ENCODE data around the gene CACNA2D3. TPM values are rescaled to one million over a fixed set of nuclear protein-coding genes. Genes with fewer than 3 reads are reported as not detected.
"Not testable (repeated sequence)": the region's sequence is repeated elsewhere in the genome, so short reads cannot be mapped to it uniquely, and the experiment has no call there.

Gene CACNA2D3
- total RNA-seq, 1 donor from 2014 or later, result 0.48 TPM

- DNase-seq (ENCODE audit: low spot score), result no peak
Observed at GRCh38 chr3:54941690-54942362, 819.5 kb downstream of the CACNA2D3 start.

- no peak for DNase-seq (ENCODE audit: low spot score)
Observed at GRCh38 chr3:54949491-54950044, 827.2 kb downstream of the CACNA2D3 start.

GRCh38 chr3:54950391-54951003 lies 828.1 kb downstream of the CACNA2D3 start:
- no peak for DNase-seq (ENCODE audit: low spot score)

GRCh38 chr3:54951405-54951804 lies 829.1 kb downstream of the CACNA2D3 start:
- no peak for DNase-seq (ENCODE audit: low spot score)

GRCh38 chr3:54954022-54954421 lies 831.7 kb downstream of the CACNA2D3 start:
- DNase-seq (ENCODE audit: low spot score), result no peak

- DNase-seq (ENCODE audit: low spot score), result no peak
Observed at GRCh38 chr3:54954521-54954920, 832.2 kb downstream of the CACNA2D3 start.

GRCh38 chr3:54955496-54955895 lies 833.1 kb downstream of the CACNA2D3 start:
- no peak for DNase-seq (ENCODE audit: low spot score)

- no peak for DNase-seq (ENCODE audit: low spot score)
Observed at GRCh38 chr3:54955941-54956340, 833.6 kb downstream of the CACNA2D3 start.

GRCh38 chr3:54957711-54958110 lies 835.4 kb downstream of the CACNA2D3 start:
- no peak for DNase-seq (ENCODE audit: low spot score)

GRCh38 chr3:54960082-54960481 lies 837.7 kb downstream of the CACNA2D3 start:
- no peak for DNase-seq (ENCODE audit: low spot score)

GRCh38 chr3:54960701-54961100 lies 838.3 kb downstream of the CACNA2D3 start:
- no peak for DNase-seq (ENCODE audit: low spot score)

GRCh38 chr3:54962200-54962599 lies 839.8 kb downstream of the CACNA2D3 start:
- no peak for DNase-seq (ENCODE audit: low spot score)

GRCh38 chr3:54963641-54964040 lies 841.3 kb downstream of the CACNA2D3 start:
- no peak for DNase-seq (ENCODE audit: low spot score)

- DNase-seq (ENCODE audit: low spot score), result no peak
Observed at GRCh38 chr3:54964081-54964480, 841.7 kb downstream of the CACNA2D3 start.

GRCh38 chr3:54965746-54966145 lies 843.4 kb downstream of the CACNA2D3 start:
- DNase-seq (ENCODE audit: low spot score), result no peak

GRCh38 chr3:54966979-54967378 lies 844.6 kb downstream of the CACNA2D3 start:
- DNase-seq (ENCODE audit: low spot score), result no peak

GRCh38 chr3:54967731-54968161 lies 845.4 kb downstream of the CACNA2D3 start:
- DNase-seq (ENCODE audit: low spot score), result no peak

- DNase-seq (ENCODE audit: low spot score), result no peak
Observed at GRCh38 chr3:54968546-54969172, 846.3 kb downstream of the CACNA2D3 start.

GRCh38 chr3:54969652-54970051 lies 847.3 kb downstream of the CACNA2D3 start:
- no peak for DNase-seq (ENCODE audit: low spot score)

- no peak for DNase-seq (ENCODE audit: low spot score)
Observed at GRCh38 chr3:54970895-54971294, 848.5 kb downstream of the CACNA2D3 start.

- no peak for DNase-seq (ENCODE audit: low spot score)
Observed at GRCh38 chr3:54977439-54977838, 855.1 kb downstream of the CACNA2D3 start.

- DNase-seq (ENCODE audit: low spot score), result not testable (repeated sequence)
Observed at GRCh38 chr3:54977946-54978345, 855.6 kb downstream of the CACNA2D3 start.
